GM18519 (cell line): Measurements from ENCODE around the gene KLHL8.
"Not testable (repeated sequence)": the region's sequence is repeated elsewhere in the genome, so short reads cannot be mapped to it uniquely, and the experiment has no call there.

Experiments used
- ATAC-seq: cut with Tn5 transposase; IDR thresholded peaks from one replicate; pipeline ENCODE4 v1.9.1; 2021; ENCODE audit warnings: mild to moderate bottlenecking, moderate library complexity; ENCODE audit not compliant: unreplicated experiment, low FRiP score

KLHL8 gene

GRCh38 chr4:87229979-87230378 is 9.6 kb upstream of the KLHL8 start:
- no peak for ATAC-seq

GRCh38 chr4:87228262-87228860 is 7.9 kb upstream of the KLHL8 start:
- ATAC-seq: no peak

- no peak for ATAC-seq
Measured at GRCh38 chr4:87227751-87228151, 7.3 kb upstream of the KLHL8 start.

GRCh38 chr4:87225936-87226335 is 5.5 kb upstream of the KLHL8 start:
- ATAC-seq: no peak

- no peak for ATAC-seq
Measured at GRCh38 chr4:87224141-87224923, 3.9 kb upstream of the KLHL8 start.

DNA sequence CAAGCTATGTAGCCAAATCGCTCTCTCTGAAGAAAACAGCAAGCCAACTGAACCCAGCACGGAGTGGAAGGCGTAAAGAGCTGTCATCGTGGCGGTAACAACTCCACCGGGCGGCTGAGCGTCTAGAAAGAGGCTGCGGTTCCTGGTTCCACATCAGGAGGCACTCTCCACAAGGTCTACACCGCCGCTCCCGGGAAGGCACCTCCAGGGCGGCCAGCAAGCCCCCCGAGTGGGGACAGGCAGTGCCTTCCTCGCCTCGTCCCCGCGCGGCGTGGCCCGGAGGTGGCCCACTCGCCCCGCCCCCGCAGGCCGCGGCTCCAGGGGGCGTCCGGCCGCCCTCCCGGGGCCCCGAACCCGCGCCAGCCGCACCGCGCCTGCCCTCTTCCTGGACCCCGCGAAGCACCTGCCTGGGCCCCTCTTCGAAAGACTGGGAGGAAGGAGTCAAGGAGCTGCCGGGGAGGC is 755 bp downstream of the KLHL8 start:
- peak; percentile 28 for ATAC-seq

DNA sequence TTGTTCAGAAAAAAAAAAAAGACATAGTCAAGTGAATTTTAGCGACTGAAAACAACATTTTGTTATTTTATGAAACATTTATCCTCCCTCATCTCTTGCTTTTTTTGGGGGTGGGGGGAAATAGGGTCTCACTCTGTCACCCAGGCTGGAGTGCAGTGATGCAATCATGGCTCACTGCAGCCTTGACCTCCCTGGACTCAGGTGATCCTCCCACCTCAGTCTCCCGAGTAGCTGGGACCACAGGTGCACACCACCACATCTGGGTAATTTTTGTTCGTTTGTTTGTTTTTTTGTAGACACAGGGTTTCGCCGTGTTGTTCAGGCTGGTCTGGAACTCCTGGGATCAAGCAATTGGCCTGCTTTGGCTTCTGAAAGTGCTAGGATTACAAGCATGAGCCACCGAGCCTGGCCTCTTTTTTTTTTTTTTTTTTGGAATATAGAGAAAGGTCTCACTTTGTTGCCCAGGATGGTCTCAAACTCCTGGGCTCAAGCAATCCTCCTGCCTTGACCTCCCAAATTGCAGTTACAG is 3.1 kb downstream of the KLHL8 start:
- not testable (repeated sequence) for ATAC-seq

DNA sequence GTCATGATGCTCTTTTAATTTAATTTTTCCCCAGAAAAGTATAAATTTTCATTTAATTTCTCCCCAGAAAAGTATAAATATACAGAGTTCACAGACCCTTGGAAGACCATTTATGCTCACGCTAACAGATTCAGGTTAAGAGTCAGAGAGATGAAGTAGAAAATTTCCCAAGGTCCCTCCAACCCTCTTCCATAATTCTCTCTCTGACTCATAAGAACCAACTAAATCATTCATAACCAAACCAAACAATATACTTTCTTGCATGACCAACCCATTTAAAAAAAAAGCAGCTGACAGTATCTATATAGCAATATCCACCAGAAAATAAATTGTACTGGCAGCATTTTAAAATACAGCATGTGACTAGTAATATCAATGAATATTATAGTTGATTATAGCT is 3.9 kb downstream of the KLHL8 start:
- ATAC-seq: no peak

GRCh38 chr4:87213421-87214075 is 6.9 kb downstream of the KLHL8 start:
- ATAC-seq: no peak

- ATAC-seq: no peak
Measured at GRCh38 chr4:87211249-87211952, 9.0 kb downstream of the KLHL8 start.

- ATAC-seq: peak; percentile 86
Measured at GRCh38 chr4:87209696-87210095, 10.7 kb downstream of the KLHL8 start.

DNA sequence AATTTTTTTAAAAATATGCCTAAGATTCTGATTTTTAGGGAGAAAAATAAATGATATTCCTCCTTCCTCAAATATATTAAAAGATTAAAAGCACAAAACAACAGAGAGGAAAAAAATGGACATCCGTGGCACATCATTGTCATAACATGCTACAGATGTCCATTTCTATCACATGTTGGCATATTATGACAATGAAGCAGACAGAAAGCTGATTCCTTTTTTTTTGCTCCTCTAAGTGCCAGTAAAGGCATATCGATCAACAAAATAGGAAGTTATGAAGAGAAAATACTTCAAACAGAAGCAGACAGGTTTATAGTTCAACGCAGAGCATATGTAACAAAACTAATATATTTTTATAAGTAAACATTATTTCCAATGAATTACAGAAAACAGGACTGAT is 11.2 kb downstream of the KLHL8 start:
- no peak for ATAC-seq

GRCh38 chr4:87204559-87204958 is 15.9 kb downstream of the KLHL8 start:
- ATAC-seq: no peak

GRCh38 chr4:87196927-87197326 is 23.5 kb downstream of the KLHL8 start:
- ATAC-seq: no peak

DNA sequence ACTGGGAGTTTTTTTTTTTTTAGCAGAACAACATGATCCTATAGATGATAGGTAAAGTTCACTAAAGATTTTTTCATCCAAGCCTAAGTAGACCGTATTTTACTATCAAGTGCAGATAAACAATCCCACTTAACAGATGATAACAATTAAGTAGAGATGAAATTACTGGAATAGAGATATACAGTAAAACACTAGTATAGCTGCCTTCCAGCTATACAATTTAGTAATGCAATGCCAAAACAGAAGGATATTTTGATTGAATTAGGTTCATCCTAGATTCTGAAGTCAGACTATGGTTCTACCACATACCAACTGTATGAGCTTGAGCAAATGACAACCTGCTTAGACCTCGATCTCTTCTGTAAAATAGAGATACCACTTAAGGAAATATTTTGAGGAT is 24.3 kb downstream of the KLHL8 start:
- ATAC-seq: no peak

DNA sequence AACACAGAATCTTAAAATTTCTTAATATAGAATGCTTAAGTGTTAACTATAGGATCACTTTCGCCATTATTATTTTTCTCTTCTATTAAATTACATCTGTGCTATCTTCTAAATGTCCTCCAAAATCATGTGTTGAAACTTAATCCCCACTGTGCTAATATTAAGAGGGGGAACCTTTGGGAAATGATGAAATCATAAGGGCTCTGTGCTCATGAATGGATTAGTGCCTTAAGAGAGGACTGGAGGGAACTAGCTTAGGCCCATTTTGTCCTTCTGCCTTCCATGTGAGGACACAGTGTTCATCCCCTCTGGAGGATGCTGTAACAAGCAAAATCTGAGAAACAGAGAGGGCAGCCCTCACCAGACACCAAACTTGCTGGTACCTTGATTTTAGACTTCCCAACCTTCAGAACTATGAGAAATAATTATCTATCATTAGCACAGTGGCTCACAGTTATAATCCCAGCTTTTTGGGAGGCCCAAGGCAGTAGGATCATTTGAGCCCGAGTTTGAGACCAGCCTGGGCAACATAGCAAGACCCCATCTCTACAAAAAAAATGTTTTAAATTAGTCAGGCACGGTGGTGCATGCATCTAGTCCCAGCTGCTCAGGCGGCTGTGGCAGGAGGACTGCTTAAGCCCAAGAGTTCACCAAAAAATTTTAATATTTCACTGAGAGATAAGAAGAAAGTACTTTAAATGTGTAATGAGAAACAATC is 26.3 kb downstream of the KLHL8 start:
- ATAC-seq: no peak

DNA sequence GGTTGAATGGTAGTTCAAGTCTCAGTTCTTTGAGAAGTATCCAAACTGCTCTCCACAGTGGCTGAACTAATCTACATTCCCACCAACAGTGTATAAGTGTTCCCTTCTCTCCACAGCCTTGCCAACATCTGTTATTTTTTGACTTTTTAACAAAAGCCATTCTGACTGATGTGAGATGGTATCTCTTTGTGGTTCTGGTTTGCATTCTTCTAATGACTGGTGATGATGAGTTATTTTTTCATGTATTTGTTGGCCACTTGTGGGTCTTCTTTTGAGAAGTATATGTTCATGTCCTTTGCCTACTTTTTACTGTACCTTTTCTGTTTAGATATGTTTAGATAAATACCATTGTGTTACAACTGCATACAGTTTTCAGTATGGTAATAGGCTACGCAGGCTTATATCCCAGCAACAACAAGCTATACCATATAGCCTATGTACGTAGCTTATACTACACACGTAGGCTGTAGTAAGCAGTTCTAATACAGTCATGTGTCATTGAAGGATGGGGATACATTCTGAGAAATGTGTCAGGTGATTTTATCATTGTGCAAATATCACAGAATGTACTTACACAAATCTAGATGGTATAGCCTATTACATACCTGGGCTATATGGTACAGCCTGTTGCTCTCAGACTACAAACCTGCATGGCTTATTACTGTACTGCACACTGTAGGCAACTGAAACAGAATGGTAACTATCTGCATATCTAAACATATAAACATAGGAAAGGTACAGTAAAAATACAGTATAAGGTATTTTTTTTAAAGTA is 28.1 kb downstream of the KLHL8 start:
- ATAC-seq: no peak

DNA sequence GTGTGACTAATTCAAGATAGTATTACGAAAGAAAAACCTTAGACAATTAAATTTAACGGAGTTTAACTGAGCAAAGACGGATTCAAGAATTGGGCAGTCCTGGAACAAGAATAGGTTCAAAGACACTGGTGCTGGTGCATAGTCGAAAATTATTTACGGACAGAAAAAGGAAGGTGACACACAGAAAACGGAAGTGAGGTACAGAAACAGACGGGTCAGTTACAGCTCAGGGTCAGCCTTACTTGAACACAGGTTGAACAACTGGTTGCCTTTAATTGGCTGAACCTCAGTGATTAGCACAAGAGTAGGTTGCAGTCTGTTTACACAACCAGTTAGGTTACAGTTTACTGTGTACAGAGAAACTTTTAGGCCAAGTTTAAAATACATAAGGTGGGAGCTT is 31.5 kb downstream of the KLHL8 start:
- no peak for ATAC-seq

DNA sequence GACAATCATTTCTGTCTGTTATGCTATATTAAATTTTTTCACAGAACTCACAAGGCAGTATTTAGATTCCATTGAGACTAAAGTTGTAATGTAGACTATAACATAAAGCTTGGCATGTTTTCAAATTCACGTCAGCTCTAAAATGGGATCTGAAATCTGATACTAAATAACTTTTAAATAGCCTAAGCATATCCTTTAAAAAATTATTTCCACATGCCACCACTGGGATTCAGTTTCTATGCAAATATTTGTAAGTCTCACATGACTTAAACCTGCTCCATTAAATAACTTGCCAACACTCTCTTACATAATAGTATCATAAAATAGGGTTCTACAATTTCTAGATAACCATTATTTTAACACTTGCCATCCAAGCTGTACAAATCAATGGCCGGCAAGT is 32.4 kb downstream of the KLHL8 start:
- ATAC-seq: no peak
